SK-N-SH (cell line): ENCODE measurements around the gene SERPINB12. TPM values are rescaled to one million over a fixed set of nuclear protein-coding genes. Genes with fewer than 3 reads are reported as not detected.

Experiments used
- CTCF ChIA-PET: fragments of 300-600, 350-600 bp; formaldehyde crosslinking; extraction: SDS; loops from one replicate; lab custom pipeline; 2021; lab: Yijun Ruan, JAX
- POLR2A ChIA-PET: fragments of 350-600 bp; sonication (Branson Sonifier 250); formaldehyde crosslinking; extraction: SDS; loops from one replicate; lab custom pipeline; 2020; ENCODE audit warnings: antibody characterized with exemption, inconsistent platforms; lab: Yijun Ruan, JAX
- DNase-seq: peaks from one replicate; pipeline ENCODE4 v3.0.0; 2012
- H2AFZ ChIP-seq: fragments of 200-600 bp; sonication (generic); 2 replicates; pipeline ENCODE4 v1.8.1; 2016; ENCODE audit warnings: antibody characterized with exemption, mild to moderate bottlenecking, low read depth
- H3F3A ChIP-seq: fragments of 200-600 bp; sonication (generic); replicated peaks from 2 replicates; pipeline ENCODE3; 2016; ENCODE audit warnings: antibody characterized with exemption, mild to moderate bottlenecking; ENCODE audit not compliant: insufficient read depth
- H3K27ac ChIP-seq, 2 experiments: fragments of 200-500 bp in 1 of 2; fragments of 200-600 bp in 1 of 2; sonication (Bioruptor generic) in 1 of 2; sonication (generic), shearing (Covaris generic) in 1 of 2; 2 replicates each; pipeline versions ENCODE4 v1.5.1 to v1.6.1; 2014 to 2016; ENCODE audit warnings: low read depth in 2 of 2, inconsistent platforms in 1 of 2, low read length in 1 of 2, mild to moderate bottlenecking in 1 of 2, mixed read lengths in 1 of 2
- H3K27me3 ChIP-seq: fragments of 200-600 bp; sonication (generic), shearing (Covaris generic); 2 replicates; pipeline ENCODE4 v1.6.1; 2016; ENCODE audit warnings: mixed run types; ENCODE audit not compliant: insufficient read depth
- H3K36me3 ChIP-seq, 2 experiments: fragments of 200-500 bp in 1 of 2; fragments of 200-600 bp in 1 of 2; sonication (Bioruptor generic) in 1 of 2; sonication (generic) in 1 of 2; replicated peaks in 1 of 2; 2 replicates each; pipeline versions ENCODE3 to v1.5.1; 2014 to 2016; ENCODE audit warnings: low read length in 1 of 2, mild to moderate bottlenecking in 1 of 2; ENCODE audit not compliant: insufficient read depth in 2 of 2, control insufficient read depth in 1 of 2
- H3K4me1 ChIP-seq, 2 experiments: fragments of 200-500 bp in 1 of 2; fragments of 200-600 bp in 1 of 2; sonication (Bioruptor generic) in 1 of 2; sonication (generic), shearing (Covaris generic) in 1 of 2; 2 replicates each; pipeline versions ENCODE4 v1.5.1 to v1.6.1; 2014 to 2016; ENCODE audit warnings: low read depth in 1 of 2, low read length in 1 of 2, mixed run types in 1 of 2; ENCODE audit not compliant: insufficient read depth in 2 of 2, control insufficient read depth in 1 of 2
- H3K4me2 ChIP-seq: fragments of 200-600 bp; sonication (generic), shearing (Covaris generic); 2 replicates; pipeline ENCODE4 v1.6.1; 2017; ENCODE audit warnings: mixed run types
- H3K4me3 ChIP-seq, 2 experiments: fragments of 200-500 bp in 1 of 2; fragments of 200-600 bp in 1 of 2; sonication (Bioruptor generic) in 1 of 2; sonication (generic), shearing (Covaris generic) in 1 of 2; 2 replicates each; pipeline versions ENCODE4 v1.5.1 to v1.8.1; 2014 to 2016; ENCODE audit warnings: low read depth in 2 of 2, inconsistent platforms in 1 of 2, low read length in 1 of 2, mild to moderate bottlenecking in 1 of 2, mixed read lengths in 1 of 2, moderate library complexity in 1 of 2
- H3K79me2 ChIP-seq: fragments of 200-600 bp; sonication (generic); 2 replicates; pipeline ENCODE4 v1.8.1; 2017; ENCODE audit warnings: mild to moderate bottlenecking; ENCODE audit not compliant: insufficient read depth
- H3K9ac ChIP-seq: fragments of 200-600 bp; sonication (generic); 2 replicates; pipeline ENCODE4 v1.6.1; 2017; ENCODE audit warnings: mixed run types
- H3K9me2 ChIP-seq: fragments of 200-600 bp; sonication (generic); 2 replicates; pipeline ENCODE4 v1.6.1; 2017; ENCODE audit warnings: mixed run types
- H3K9me3 ChIP-seq: fragments of 200-600 bp; sonication (generic); 2 replicates; pipeline ENCODE4 v1.6.1; 2017; ENCODE audit warnings: mixed run types, mild to moderate bottlenecking, moderate library complexity
- H4K20me1 ChIP-seq: fragments of 200-600 bp; sonication (generic); 2 replicates; pipeline ENCODE4 v1.6.1; 2017; ENCODE audit warnings: mild to moderate bottlenecking, mixed run types; ENCODE audit not compliant: insufficient read depth
- EP300 ChIP-seq, 2 experiments: IDR thresholded peaks; 2 replicates each; pipeline versions ENCODE4 v1.4.0 to v1.6.1; 2012; ENCODE audit warnings: borderline replicate concordance in 1 of 2, low read depth in 1 of 2, low read length in 1 of 2
- EZH2phosphoT487 ChIP-seq: fragments of 200-600 bp; sonication (generic); IDR thresholded peaks from 2 replicates; pipeline ENCODE4 v1.6.1; 2017; ENCODE audit warnings: low read depth, mixed run types, mild to moderate bottlenecking, antibody characterized with exemption, moderate library complexity, borderline replicate concordance
- FOSL2 ChIP-seq: IDR thresholded peaks from 2 replicates; pipeline ENCODE4 v1.4.0; 2012; ENCODE audit warnings: low read depth, mild to moderate bottlenecking, moderate library complexity, borderline replicate concordance
- GABPA ChIP-seq: IDR thresholded peaks from 2 replicates; pipeline ENCODE4 v1.4.0; 2012; ENCODE audit warnings: low read depth, mild to moderate bottlenecking
- IRF3 ChIP-seq: fragments of 150-350 bp; IDR thresholded peaks from 2 replicates; pipeline ENCODE4 v1.6.1; 2016; ENCODE audit warnings: mild to moderate bottlenecking, low read depth, low read length
- MEF2A ChIP-seq: IDR thresholded peaks from 2 replicates; pipeline ENCODE4 v1.4.0; 2012; ENCODE audit warnings: low read depth, borderline replicate concordance
- MXI1 ChIP-seq: IDR thresholded peaks from 2 replicates; pipeline ENCODE4 v1.6.1; 2012; ENCODE audit warnings: mild to moderate bottlenecking, low read depth, low read length, improper control_type of control experiment
- NRF1 ChIP-seq: IDR thresholded peaks from 2 replicates; pipeline ENCODE4 v1.6.1; 2012; ENCODE audit warnings: low read depth, mild to moderate bottlenecking, low read length
- RAD21 ChIP-seq: IDR thresholded peaks from 2 replicates; pipeline ENCODE4 v1.6.1; 2012; ENCODE audit warnings: mild to moderate bottlenecking, low read length
- RFX5 ChIP-seq: IDR thresholded peaks from 2 replicates; pipeline ENCODE4 v1.6.1; 2012; ENCODE audit warnings: mild to moderate bottlenecking, improper control_type of control experiment, low read length
- RXRA ChIP-seq: IDR thresholded peaks from 2 replicates; pipeline ENCODE4 v1.4.0; 2012; ENCODE audit warnings: low read depth, mild to moderate bottlenecking, borderline replicate concordance
- SIN3A ChIP-seq: IDR thresholded peaks from 2 replicates; pipeline ENCODE4 v1.6.1; 2012; ENCODE audit warnings: low read depth, mild to moderate bottlenecking, low read length, moderate library complexity, borderline replicate concordance
- SMC3 ChIP-seq: IDR thresholded peaks from 2 replicates; pipeline ENCODE4 v1.6.1; 2012; ENCODE audit warnings: low read depth, low read length, improper control_type of control experiment
- TAF1 ChIP-seq: IDR thresholded peaks from 2 replicates; pipeline ENCODE4 v1.6.1; 2012; ENCODE audit warnings: low read depth, mild to moderate bottlenecking, low read length, moderate library complexity, borderline replicate concordance
- TCF12 ChIP-seq: IDR thresholded peaks from 2 replicates; pipeline ENCODE4 v1.4.0; 2012
- USF1 ChIP-seq: IDR thresholded peaks from 2 replicates; pipeline ENCODE4 v1.4.0; 2012; ENCODE audit warnings: low read depth, borderline replicate concordance
- USF2 ChIP-seq: fragments of 150-350 bp; IDR thresholded peaks from 2 replicates; pipeline ENCODE4 v1.6.1; 2017; ENCODE audit warnings: antibody characterized with exemption, low read length, low read depth, borderline replicate concordance
- WGBS: methylation state at CpG from one replicate; pipeline ENCODE4 v1.1.6; 2017; ENCODE audit warnings: low lambda C conversion rate; 5-methylcytosine and 5-hydroxymethylcytosine counted together
- polyA plus RNA-seq, 3 experiments: library from polyadenylated mRNA; depleted of rRNA; stranded (reverse); fragments of >200 nt; gene quantifications; 2 replicates each; pipeline ENCODE4 v1.2.3, GENCODE V29; 2012
- TF ChIP-seq, protein P1 (sequence below): IDR thresholded peaks from 2 replicates; pipeline ENCODE4 v1.4.0; 2012; ENCODE audit warnings: low read depth
- TF ChIP-seq, protein P2 (sequence below): IDR thresholded peaks from 2 replicates; pipeline ENCODE4; 2012
- TF ChIP-seq, protein P3 (sequence below): IDR thresholded peaks from 2 replicates; pipeline ENCODE4 v1.6.1; 2012; ENCODE audit warnings: mild to moderate bottlenecking, low read depth, low read length, moderate library complexity

The SERPINB12 gene
- polyA plus RNA-seq, 1 of the 3 experiments (the other 2 are of a cell fraction): not detected

DNA sequence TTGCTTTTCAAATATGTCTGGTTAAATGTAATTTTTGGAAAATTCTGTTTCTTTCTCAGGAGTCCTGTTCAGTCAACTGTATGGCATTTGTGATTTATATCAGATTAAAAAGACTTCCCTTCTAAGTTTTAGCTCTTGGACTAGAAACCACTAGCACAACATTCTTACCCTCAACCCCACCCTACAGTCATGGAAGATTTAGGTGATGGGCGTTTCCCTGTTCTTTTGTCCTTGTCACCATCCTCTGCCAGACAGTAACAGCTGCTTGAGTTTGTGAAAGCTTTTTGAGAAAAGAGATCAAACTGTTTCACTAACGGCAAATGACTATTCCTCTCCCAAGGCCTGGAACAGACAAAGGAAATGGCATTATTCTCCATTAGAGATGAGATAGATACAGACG lies 33.6 kb upstream of the SERPINB12 start:
- ChIA-PET POLR2A (no interaction called here), CTCF (interaction anchor here (0.9 to 4.8 kb wide), 3 partner anchors 9 to 69 kb away, joined by 3 to 41 read pairs (median 5); no protein-coding TSS in a partner anchor)
- Histone ChIP-seq H3K4me2 (no peak overlapping the region), H4K20me1 (no peaks in the 10 kb centered on the region), H3K27me3 (peaks cover 23% of the 10 kb centered on the region; the same call in 1 of the 2 replicates), H3K27ac (no peak overlapping the region), H3K9ac (no peak overlapping the region), H3K9me2 (no peaks in the 10 kb centered on the region), H2AFZ (no peak overlapping the region), H3K79me2 (no peaks in the 10 kb centered on the region), H3K9me3 (no peaks in the 10 kb centered on the region), H3K4me1 (peaks cover 3% of the 10 kb centered on the region in 2 experiments; a peak in 2 of 4 replicates), H3K36me3 (no peaks in the 10 kb centered on the region), H3K4me3 (no peak overlapping the region), H3F3A (no peaks in the 10 kb centered on the region)
- no peak for DNase-seq
- TF ChIP-seq FOSL2: no peak
- no peak for TF ChIP-seq GABPA
- no peak for TF ChIP-seq RXRA
- no peak for TF ChIP-seq RFX5
- no peak for TF ChIP-seq MEF2A
- no peak for TF ChIP-seq NRF1
- TF ChIP-seq SIN3A: no peak
- TF ChIP-seq USF1: no peak
- no peak for TF ChIP-seq SMC3
- no peak for TF ChIP-seq EZH2phosphoT487
- TF ChIP-seq RAD21: no peak
- TF ChIP-seq TCF12: no peak
- TF ChIP-seq, protein P1, sequence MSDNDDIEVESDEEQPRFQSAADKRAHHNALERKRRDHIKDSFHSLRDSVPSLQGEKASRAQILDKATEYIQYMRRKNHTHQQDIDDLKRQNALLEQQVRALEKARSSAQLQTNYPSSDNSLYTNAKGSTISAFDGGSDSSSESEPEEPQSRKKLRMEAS: no peak
- TF ChIP-seq, protein P2, sequence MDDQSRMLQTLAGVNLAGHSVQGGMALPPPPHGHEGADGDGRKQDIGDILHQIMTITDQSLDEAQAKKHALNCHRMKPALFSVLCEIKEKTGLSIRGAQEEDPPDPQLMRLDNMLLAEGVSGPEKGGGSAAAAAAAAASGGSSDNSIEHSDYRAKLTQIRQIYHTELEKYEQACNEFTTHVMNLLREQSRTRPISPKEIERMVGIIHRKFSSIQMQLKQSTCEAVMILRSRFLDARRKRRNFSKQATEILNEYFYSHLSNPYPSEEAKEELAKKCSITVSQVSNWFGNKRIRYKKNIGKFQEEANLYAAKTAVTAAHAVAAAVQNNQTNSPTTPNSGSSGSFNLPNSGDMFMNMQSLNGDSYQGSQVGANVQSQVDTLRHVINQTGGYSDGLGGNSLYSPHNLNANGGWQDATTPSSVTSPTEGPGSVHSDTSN: no peak
- TF ChIP-seq IRF3: no peak
- no peak for TF ChIP-seq USF2
- TF ChIP-seq MXI1: no peak
- TF ChIP-seq EP300 (IDR thresholded peaks at IDR 0.05; ENCODE audit: borderline replicate concordance in 1 of 2, low read depth in 1 of 2, low read length in 1 of 2): no peak
- no peak for TF ChIP-seq TAF1
- TF ChIP-seq, protein P3, sequence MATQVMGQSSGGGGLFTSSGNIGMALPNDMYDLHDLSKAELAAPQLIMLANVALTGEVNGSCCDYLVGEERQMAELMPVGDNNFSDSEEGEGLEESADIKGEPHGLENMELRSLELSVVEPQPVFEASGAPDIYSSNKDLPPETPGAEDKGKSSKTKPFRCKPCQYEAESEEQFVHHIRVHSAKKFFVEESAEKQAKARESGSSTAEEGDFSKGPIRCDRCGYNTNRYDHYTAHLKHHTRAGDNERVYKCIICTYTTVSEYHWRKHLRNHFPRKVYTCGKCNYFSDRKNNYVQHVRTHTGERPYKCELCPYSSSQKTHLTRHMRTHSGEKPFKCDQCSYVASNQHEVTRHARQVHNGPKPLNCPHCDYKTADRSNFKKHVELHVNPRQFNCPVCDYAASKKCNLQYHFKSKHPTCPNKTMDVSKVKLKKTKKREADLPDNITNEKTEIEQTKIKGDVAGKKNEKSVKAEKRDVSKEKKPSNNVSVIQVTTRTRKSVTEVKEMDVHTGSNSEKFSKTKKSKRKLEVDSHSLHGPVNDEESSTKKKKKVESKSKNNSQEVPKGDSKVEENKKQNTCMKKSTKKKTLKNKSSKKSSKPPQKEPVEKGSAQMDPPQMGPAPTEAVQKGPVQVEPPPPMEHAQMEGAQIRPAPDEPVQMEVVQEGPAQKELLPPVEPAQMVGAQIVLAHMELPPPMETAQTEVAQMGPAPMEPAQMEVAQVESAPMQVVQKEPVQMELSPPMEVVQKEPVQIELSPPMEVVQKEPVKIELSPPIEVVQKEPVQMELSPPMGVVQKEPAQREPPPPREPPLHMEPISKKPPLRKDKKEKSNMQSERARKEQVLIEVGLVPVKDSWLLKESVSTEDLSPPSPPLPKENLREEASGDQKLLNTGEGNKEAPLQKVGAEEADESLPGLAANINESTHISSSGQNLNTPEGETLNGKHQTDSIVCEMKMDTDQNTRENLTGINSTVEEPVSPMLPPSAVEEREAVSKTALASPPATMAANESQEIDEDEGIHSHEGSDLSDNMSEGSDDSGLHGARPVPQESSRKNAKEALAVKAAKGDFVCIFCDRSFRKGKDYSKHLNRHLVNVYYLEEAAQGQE: no peak
- 6% methylated on average over 3 of the region's 3 CpGs for WGBS
